Astrocyte of the cerebellum (primary cell): ENCODE data around the gene GDPD5.

Experiments
- DNase-seq: peaks from one replicate; pipeline ENCODE4 v3.0.0-alpha.2; 2011; ENCODE audit warnings: low read depth
- H3K4me3 ChIP-seq: 2 replicates; pipeline ENCODE4 v1.5.1; 2011; ENCODE audit warnings: mild to moderate bottlenecking, low read depth, low read length, moderate library complexity
- CTCF ChIP-seq: IDR thresholded peaks from 2 replicates; pipeline ENCODE4 v1.5.1; 2012; ENCODE audit warnings: low read length, low read depth, moderate library complexity, mild to moderate bottlenecking; ENCODE audit errors: missing control alignments
- in situ Hi-C: cut with HindIII; loops from 2 replicates; pipeline ENCODE4 v1.10.0; 2017; ENCODE audit warnings: low sequenced_read_pairs

GDPD5 gene

GRCh38 chr11:75502138-75502537 lies 23.6 kb downstream of the GDPD5 start:
- no peak for DNase-seq
- in situ Hi-C loops, result no loop called here
- no peak for TF ChIP-seq CTCF
- H3K4me3 ChIP-seq, result no peak overlapping the region

GRCh38 chr11:75500742-75501141 lies 25.0 kb downstream of the GDPD5 start:
- no peak for TF ChIP-seq CTCF
- in situ Hi-C loops, result no loop called here
- no peak for DNase-seq
- no peak overlapping the region for H3K4me3 ChIP-seq

- H3K4me3 ChIP-seq, result no peak overlapping the region
- DNase-seq, result peak; percentile 92
- in situ Hi-C loops, result no loop called here
- TF ChIP-seq CTCF, result no peak
These were observed 26.1 kb downstream of the GDPD5 start for GRCh38 chr11:75499423-75500190.

GRCh38 chr11:75498556-75499255 lies 27.0 kb downstream of the GDPD5 start:
- DNase-seq, result no peak
- in situ Hi-C loops, result no loop called here
- no peak for TF ChIP-seq CTCF
- H3K4me3 ChIP-seq, result no peak overlapping the region

- no peak for TF ChIP-seq CTCF
- DNase-seq, result no peak
- in situ Hi-C loops, result no loop called here
- no peak overlapping the region for H3K4me3 ChIP-seq
These were observed 27.8 kb downstream of the GDPD5 start for GRCh38 chr11:75497788-75498409.

- H3K4me3 ChIP-seq, result no peak overlapping the region
- in situ Hi-C loops, result no loop called here
- no peak for DNase-seq
- TF ChIP-seq CTCF, result no peak
These were observed 29.4 kb downstream of the GDPD5 start for GRCh38 chr11:75496305-75496752.
